HEK293 (cell line): ENCODE measurements around the gene ZNF821.

Experiments
- CTCF ChIA-PET: fragments of 350-600 bp; formaldehyde crosslinking; extraction: SDS; loops from one replicate; lab custom pipeline; 2021; ENCODE audit warnings: antibody characterized with exemption; lab: Yijun Ruan, JAX
- POLR2A ChIA-PET: fragments of 300-600 bp; formaldehyde crosslinking; extraction: SDS; loops from one replicate; lab custom pipeline; 2020; ENCODE audit warnings: antibody characterized with exemption, inconsistent platforms; lab: Yijun Ruan, JAX
- H3K27ac ChIP-seq: fragments of 200-500 bp; sonication (Bioruptor generic); 2 replicates; pipeline ENCODE4 v1.5.1; 2014; ENCODE audit warnings: low read depth, low read length, control low read depth, inconsistent platforms; ENCODE audit errors: extremely low read depth
- H3K36me3 ChIP-seq, 2 experiments: fragments of 200-500 bp in 1 of 2; sonication (Bioruptor generic) in 1 of 2; 1 replicate in 1 of 2; 2 replicates in 1 of 2; pipeline ENCODE4 v1.5.1; 2014 to 2017; ENCODE audit warnings: inconsistent platforms in 2 of 2, low read length in 2 of 2; ENCODE audit not compliant: control insufficient read depth in 2 of 2, insufficient read depth in 1 of 2
- H3K4me1 ChIP-seq: fragments of 200-500 bp; sonication (Bioruptor generic); 2 replicates; pipeline ENCODE4 v1.5.1; 2014; ENCODE audit warnings: mild to moderate bottlenecking, low read length, inconsistent platforms; ENCODE audit not compliant: control insufficient read depth, insufficient read depth
- H3K4me3 ChIP-seq: 2 replicates; pipeline ENCODE4 v1.5.1; 2011; ENCODE audit warnings: low read depth, mild to moderate bottlenecking, control low read depth, low read length, moderate library complexity
- H3K9me3 ChIP-seq: fragments of 200-500 bp; sonication (Bioruptor generic); 2 replicates; pipeline ENCODE4 v1.5.1; 2014; ENCODE audit warnings: low read depth, low read length, inconsistent platforms; ENCODE audit not compliant: control insufficient read depth, insufficient read depth
- BCL11A ChIP-seq: fragments of 450-650 bp; formaldehyde crosslinking; IDR thresholded peaks from 2 replicates; pipeline ENCODE4 v1.5.1; 2016; ENCODE audit warnings: low read depth, missing biosample characterization, missing genetic modification characterization
- KLF10 ChIP-seq: fragments of 450-650 bp; IDR thresholded peaks from 2 replicates; pipeline ENCODE4 v1.5.1; 2018; ENCODE audit warnings: missing biosample characterization, mild to moderate bottlenecking, missing genetic modification characterization
- KLF7 ChIP-seq: fragments of 450-650 bp; formaldehyde crosslinking; IDR thresholded peaks from 2 replicates; pipeline ENCODE4 v1.5.1; 2016; ENCODE audit warnings: missing biosample characterization, missing genetic modification characterization, borderline replicate concordance
- OSR2 ChIP-seq: fragments of 450-650 bp; formaldehyde crosslinking; IDR thresholded peaks from 2 replicates; pipeline ENCODE4 v1.5.1; 2016; ENCODE audit warnings: missing biosample characterization, missing genetic modification characterization
- PRDM4 ChIP-seq: fragments of 450-650 bp; formaldehyde crosslinking; IDR thresholded peaks from 2 replicates; pipeline ENCODE4 v1.5.1; 2017; ENCODE audit warnings: missing biosample characterization, missing genetic modification characterization
- PRDM6 ChIP-seq: fragments of 450-650 bp; formaldehyde crosslinking; IDR thresholded peaks from 2 replicates; pipeline ENCODE4 v1.5.1; 2017; ENCODE audit warnings: missing biosample characterization, missing genetic modification characterization
- TSHZ1 ChIP-seq: fragments of 450-650 bp; formaldehyde crosslinking; IDR thresholded peaks from 2 replicates; pipeline ENCODE4 v1.5.1; 2016; ENCODE audit warnings: missing biosample characterization, missing genetic modification characterization, borderline replicate concordance
- ZNF112 ChIP-seq: fragments of 450-650 bp; formaldehyde crosslinking; IDR thresholded peaks from 2 replicates; pipeline ENCODE4 v1.5.0; 2017; ENCODE audit warnings: missing biosample characterization, missing genetic modification characterization
- ZNF19 ChIP-seq: fragments of 450-650 bp; formaldehyde crosslinking; IDR thresholded peaks from 2 replicates; pipeline ENCODE4; 2016; ENCODE audit warnings: missing biosample characterization, missing genetic modification characterization, low read depth
- ZNF202 ChIP-seq: fragments of 450-650 bp; formaldehyde crosslinking; IDR thresholded peaks from 2 replicates; pipeline ENCODE4 v1.5.1; 2016; ENCODE audit warnings: missing biosample characterization, missing genetic modification characterization, borderline replicate concordance
- ZNF221 ChIP-seq: fragments of 450-650 bp; formaldehyde crosslinking; IDR thresholded peaks from 2 replicates; pipeline ENCODE4 v1.5.1; 2017; ENCODE audit warnings: missing biosample characterization, missing genetic modification characterization, borderline replicate concordance
- ZNF510 ChIP-seq: fragments of 450-650 bp; formaldehyde crosslinking; IDR thresholded peaks from 2 replicates; pipeline ENCODE4 v1.5.1; 2018; ENCODE audit warnings: mild to moderate bottlenecking, missing genetic modification characterization, missing biosample characterization; ENCODE audit not compliant: insufficient replicate concordance
- ZNF639 ChIP-seq: fragments of 450-650 bp; formaldehyde crosslinking; IDR thresholded peaks from 2 replicates; pipeline ENCODE4 v1.5.1; 2016; ENCODE audit warnings: missing biosample characterization, missing genetic modification characterization
- ZNF777 ChIP-seq: fragments of 450-650 bp; formaldehyde crosslinking; IDR thresholded peaks from 2 replicates; pipeline ENCODE4 v1.5.1; 2017; ENCODE audit warnings: missing biosample characterization, missing genetic modification characterization, borderline replicate concordance
- TF ChIP-seq, protein P1 (sequence below): fragments of 450-650 bp; formaldehyde crosslinking; IDR thresholded peaks from 2 replicates; pipeline ENCODE4 v1.5.1; 2017; ENCODE audit warnings: missing biosample characterization, missing genetic modification characterization

ZNF821 gene

GRCh38 chr16:71914802-71915201 lies 30.8 kb upstream of the ZNF821 start:
- Histone ChIP-seq H3K9me3 (no peaks in the 10 kb centered on the region), H3K27ac (no peak overlapping the region), H3K4me1 (no peaks in the 10 kb centered on the region), H3K36me3 (peaks cover 11 to 54% of the 10 kb centered on the region in 2 experiments; a peak in 2 of 3 replicates), H3K4me3 (no peak overlapping the region)
- TF ChIP-seq PRDM6 (tag by site-specific recombination) (no peak), ZNF510 (no peak), ZNF19 (no peak), BCL11A (tag by site-specific recombination) (no peak), PRDM4 (tag by site-specific recombination) (no peak), TSHZ1 (no peak), OSR2 (tag by site-specific recombination) (no peak), ZNF202 (no peak), KLF7 (tag by site-specific recombination) (no peak), KLF10 (tag by site-specific recombination) (no peak), ZNF112 (tag by site-specific recombination) (no peak), ZNF777 (no peak), ZNF639 (tag by site-specific recombination) (no peak), ZNF221 (tag by site-specific recombination) (no peak)
- TF ChIP-seq, protein P1, sequence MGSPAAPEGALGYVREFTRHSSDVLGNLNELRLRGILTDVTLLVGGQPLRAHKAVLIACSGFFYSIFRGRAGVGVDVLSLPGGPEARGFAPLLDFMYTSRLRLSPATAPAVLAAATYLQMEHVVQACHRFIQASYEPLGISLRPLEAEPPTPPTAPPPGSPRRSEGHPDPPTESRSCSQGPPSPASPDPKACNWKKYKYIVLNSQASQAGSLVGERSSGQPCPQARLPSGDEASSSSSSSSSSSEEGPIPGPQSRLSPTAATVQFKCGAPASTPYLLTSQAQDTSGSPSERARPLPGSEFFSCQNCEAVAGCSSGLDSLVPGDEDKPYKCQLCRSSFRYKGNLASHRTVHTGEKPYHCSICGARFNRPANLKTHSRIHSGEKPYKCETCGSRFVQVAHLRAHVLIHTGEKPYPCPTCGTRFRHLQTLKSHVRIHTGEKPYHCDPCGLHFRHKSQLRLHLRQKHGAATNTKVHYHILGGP (tag by site-specific recombination): no peak
- ChIA-PET CTCF (no interaction called here), POLR2A (no interaction called here)
